GM13977 (cell line): ENCODE measurements around the gene TRAM2.

Experiments
- DNase-seq: peaks from one replicate; pipeline ENCODE4 v3.0.0; 2012; ENCODE audit warnings: low spot score
- in situ Hi-C: fragments of 300-500 bp; cut with MboI; formaldehyde crosslinking; loops from one replicate; pipeline ENCODE4 v1.12.0; 2022; ENCODE audit warnings: low sequenced_read_pairs, low pct_unique_long_range_greater_than_20kb, mixed read lengths, inconsistent platforms; ENCODE audit not compliant: unreplicated experiment
- TF ChIP-seq, protein P1 (sequence below): IDR thresholded peaks from 2 replicates; pipeline ENCODE4 v1.5.1; 2012; ENCODE audit warnings: mild to moderate bottlenecking, control low read depth; ENCODE audit not compliant: insufficient read depth; ENCODE audit errors: extremely low read depth, missing control alignments

Gene TRAM2

DNA sequence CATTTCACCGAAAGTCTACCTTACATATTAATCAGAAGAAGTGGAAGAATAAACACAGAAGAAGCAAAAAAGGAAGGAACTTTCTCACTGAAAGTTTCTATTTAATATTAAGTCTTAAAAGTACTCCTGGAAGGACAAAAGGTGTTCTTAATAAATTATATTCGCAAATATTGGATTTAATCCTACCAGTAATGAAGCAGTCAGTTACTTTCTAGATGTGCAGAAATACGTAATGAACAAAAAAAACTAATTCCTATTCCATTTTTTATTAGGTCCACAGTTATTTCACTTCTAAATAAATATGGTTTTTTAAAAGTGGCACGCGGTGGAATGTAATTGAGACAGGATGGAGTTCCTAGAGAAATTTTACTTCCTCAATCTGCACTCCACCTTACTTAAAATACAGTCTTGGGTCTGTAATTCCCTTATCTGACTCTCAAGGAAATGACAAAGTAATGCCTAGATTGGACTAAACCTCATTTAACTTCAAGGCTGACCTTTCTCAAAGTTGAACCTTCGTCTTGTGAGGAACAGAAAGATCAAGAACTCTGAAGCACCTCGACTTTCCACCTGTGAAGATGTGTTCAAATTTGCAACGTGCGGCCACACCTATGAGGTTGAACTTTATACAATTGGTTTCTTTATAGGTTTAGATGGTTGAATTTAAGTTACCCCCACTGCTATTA is 1.1 kb upstream of the TRAM2 start:
- DNase-seq: no peak
- in situ Hi-C loops: no loop called here

GRCh38 chr6:52576392-52577021 is 353 bp downstream of the TRAM2 start:
- in situ Hi-C loops: no loop called here
- peak; percentile 78 for DNase-seq
- TF ChIP-seq, protein P1, sequence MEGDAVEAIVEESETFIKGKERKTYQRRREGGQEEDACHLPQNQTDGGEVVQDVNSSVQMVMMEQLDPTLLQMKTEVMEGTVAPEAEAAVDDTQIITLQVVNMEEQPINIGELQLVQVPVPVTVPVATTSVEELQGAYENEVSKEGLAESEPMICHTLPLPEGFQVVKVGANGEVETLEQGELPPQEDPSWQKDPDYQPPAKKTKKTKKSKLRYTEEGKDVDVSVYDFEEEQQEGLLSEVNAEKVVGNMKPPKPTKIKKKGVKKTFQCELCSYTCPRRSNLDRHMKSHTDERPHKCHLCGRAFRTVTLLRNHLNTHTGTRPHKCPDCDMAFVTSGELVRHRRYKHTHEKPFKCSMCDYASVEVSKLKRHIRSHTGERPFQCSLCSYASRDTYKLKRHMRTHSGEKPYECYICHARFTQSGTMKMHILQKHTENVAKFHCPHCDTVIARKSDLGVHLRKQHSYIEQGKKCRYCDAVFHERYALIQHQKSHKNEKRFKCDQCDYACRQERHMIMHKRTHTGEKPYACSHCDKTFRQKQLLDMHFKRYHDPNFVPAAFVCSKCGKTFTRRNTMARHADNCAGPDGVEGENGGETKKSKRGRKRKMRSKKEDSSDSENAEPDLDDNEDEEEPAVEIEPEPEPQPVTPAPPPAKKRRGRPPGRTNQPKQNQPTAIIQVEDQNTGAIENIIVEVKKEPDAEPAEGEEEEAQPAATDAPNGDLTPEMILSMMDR: peak; percentile 78

More for the DNA sequence above, 1.1 kb upstream of the TRAM2 start:
- TF ChIP-seq, protein P1: no peak

DNA sequence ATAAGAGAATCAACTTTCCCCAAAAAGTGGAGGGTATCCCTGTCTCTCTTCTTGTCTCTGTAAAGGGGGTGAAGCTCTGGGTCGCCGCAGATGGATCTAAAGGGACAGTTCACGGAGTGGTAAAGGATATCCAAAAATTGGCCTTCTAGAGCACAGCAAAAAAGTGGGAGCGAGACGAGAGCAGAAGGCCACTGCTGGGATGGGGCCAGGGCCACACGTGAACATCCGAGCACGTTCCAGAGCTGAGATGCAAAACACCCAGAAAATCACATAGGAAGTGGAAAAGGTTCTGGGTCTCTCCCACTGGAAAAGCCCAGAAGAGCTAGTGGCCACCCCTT is 837 bp downstream of the TRAM2 start:
- in situ Hi-C loops: no loop called here
- DNase-seq: no peak

DNA sequence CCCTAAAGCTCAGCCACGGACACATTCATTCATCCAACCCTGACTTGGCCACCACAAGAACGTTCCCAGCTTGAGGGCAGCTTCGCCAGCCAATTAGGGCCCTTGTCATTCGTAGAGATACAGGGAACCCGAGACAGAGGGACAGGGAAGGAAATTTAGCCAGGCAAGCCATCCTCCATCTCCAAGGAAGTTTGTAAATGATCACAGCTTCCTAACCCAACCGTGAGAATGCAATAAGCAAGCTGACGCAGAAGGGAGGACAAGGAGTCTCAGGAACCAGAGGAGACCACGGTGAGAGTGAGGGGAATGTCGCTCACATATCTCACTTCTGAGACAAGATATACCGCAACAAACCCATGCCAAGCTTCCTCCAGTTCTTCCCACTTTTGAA is 1.4 kb downstream of the TRAM2 start:
- in situ Hi-C loops: no loop called here
- TF ChIP-seq, protein P1: no peak
- DNase-seq: no peak

More for the DNA sequence above, 837 bp downstream of the TRAM2 start:
- TF ChIP-seq, protein P1: no peak

GRCh38 chr6:52574709-52575501 is 2.0 kb downstream of the TRAM2 start:
- in situ Hi-C loops: no loop called here
- peak; percentile 76 for DNase-seq
- TF ChIP-seq, protein P1: no peak

- in situ Hi-C loops: no loop called here
- TF ChIP-seq, protein P1: no peak
- no peak for DNase-seq
These were observed 3.6 kb downstream of the TRAM2 start for GRCh38 chr6:52573295-52573694.
